B cell (primary cell): ENCODE data around the gene KIDINS220. TPM values are rescaled to one million over a fixed set of nuclear protein-coding genes. Genes with fewer than 3 reads are reported as not detected.

Source experiments
- ATAC-seq: fragments of 200-7000 bp; cut with Tn5 transposase; one replicate; pipeline ENCODE4 v1.10.0; 2021; ENCODE audit warnings: low read depth, mild to moderate bottlenecking, moderate number of reproducible peaks, moderate library complexity
- CTCF ChIA-PET: fragments of 350-600 bp; sonication (Branson Sonifier 250); formaldehyde crosslinking; loops from one replicate; lab custom pipeline; 2021; ENCODE audit warnings: antibody characterized with exemption, inconsistent platforms; lab: Charles Lee
- POLR2A ChIA-PET: fragments of 350-600 bp; sonication (Branson Sonifier 250); formaldehyde crosslinking; loops from one replicate; lab custom pipeline; 2021; ENCODE audit warnings: antibody characterized with exemption; lab: Charles Lee
- DNase-seq: peaks from one replicate; pipeline ENCODE4 v3.0.0; 2013
- H2AFZ ChIP-seq: 2 replicates; pipeline ENCODE4 v1.6.1; 2012; ENCODE audit warnings: mild to moderate bottlenecking, low read depth, low read length; ENCODE audit not compliant: insufficient read depth, poor library complexity, severe bottlenecking
- H3K27ac ChIP-seq, 2 donors: 1 replicate in 1 of 2; 2 replicates in 1 of 2; pipeline ENCODE4 v1.5.1; 2012 to 2013; ENCODE audit warnings: low read length in 2 of 2, mild to moderate bottlenecking in 2 of 2, moderate library complexity in 1 of 2
- H3K27me3 ChIP-seq, 4 experiments: fragments of 200-600 bp in 1 of 4; sonication (generic) in 1 of 4; replicated peaks in 1 of 4; 1 replicate in 2 of 4; 2 replicates in 2 of 4; pipeline versions ENCODE4 v1.6.1 to v1.7.0; 2013 to 2016; ENCODE audit warnings: low read length in 3 of 4, mild to moderate bottlenecking in 2 of 4, mixed read lengths in 1 of 4, moderate library complexity in 1 of 4; ENCODE audit not compliant: insufficient read depth in 4 of 4, control insufficient read depth in 3 of 4; ENCODE audit errors: control extremely low read depth in 1 of 4
- H3K36me3 ChIP-seq, 2 experiments: replicated peaks in 1 of 2; 1 replicate in 1 of 2; 2 replicates in 1 of 2; pipeline versions ENCODE4 v1.6.1 to v1.7.1; 2013; ENCODE audit warnings: low read length in 1 of 2; ENCODE audit not compliant: insufficient read depth in 2 of 2, control insufficient read depth in 1 of 2; ENCODE audit errors: control extremely low read depth in 1 of 2, extremely low read depth in 1 of 2
- H3K4me1 ChIP-seq, 2 donors: fragments of 200-600 bp in 1 of 2; sonication (generic) in 1 of 2; 1 replicate in 1 of 2; 2 replicates in 1 of 2; pipeline versions ENCODE4 v1.5.1 to v1.6.1; 2013 to 2017; ENCODE audit warnings: low read length in 2 of 2; ENCODE audit not compliant: control insufficient read depth in 2 of 2, insufficient read depth in 2 of 2
- H3K4me2 ChIP-seq: replicated peaks from 2 replicates; pipeline ENCODE3; 2012; ENCODE audit warnings: mild to moderate bottlenecking, low read depth, low read length; ENCODE audit not compliant: poor library complexity, severe bottlenecking
- H3K4me3 ChIP-seq, 5 experiments: fragments of 200-600 bp in 1 of 5; sonication (generic) in 1 of 5; 1 replicate in 3 of 5; 2 replicates in 2 of 5; pipeline versions ENCODE4 v1.5.1 to v1.7.0; 2011 to 2016; ENCODE audit warnings: low read length in 4 of 5, mild to moderate bottlenecking in 4 of 5, low read depth in 2 of 5, control low read depth in 1 of 5, moderate library complexity in 1 of 5; ENCODE audit not compliant: insufficient read depth in 1 of 5; ENCODE audit errors: control extremely low read depth in 1 of 5, extremely low read depth in 1 of 5
- H3K79me2 ChIP-seq: fragments of 200-600 bp; sonication (generic); one replicate; pipeline ENCODE4 v1.6.0; 2016; ENCODE audit warnings: low read length; ENCODE audit not compliant: control insufficient read depth, insufficient read depth
- H3K9ac ChIP-seq: fragments of 200-600 bp; sonication (generic); 2 replicates; pipeline ENCODE4 v1.6.1; 2017; ENCODE audit warnings: mild to moderate bottlenecking, low read length, moderate library complexity
- H3K9me3 ChIP-seq, 3 donors: one replicate each; pipeline versions ENCODE4 v1.6.1 to v1.7.1; 2013; ENCODE audit warnings: low read length in 2 of 3; ENCODE audit not compliant: control insufficient read depth in 2 of 3, insufficient read depth in 1 of 3; ENCODE audit errors: control extremely low read depth in 1 of 3
- H4K20me1 ChIP-seq: 2 replicates; pipeline ENCODE4 v1.6.0; 2012; ENCODE audit warnings: mild to moderate bottlenecking, low read length; ENCODE audit not compliant: insufficient read depth, control insufficient read depth, poor library complexity, severe bottlenecking
- H3K27ac Mint-ChIP-seq: one replicate; pipeline ENCODE4 v1.8.0; 2021; ENCODE audit warnings: mixed read lengths
- H3K27me3 Mint-ChIP-seq: one replicate; pipeline ENCODE4 v1.8.0; 2021; ENCODE audit warnings: mixed read lengths
- H3K4me1 Mint-ChIP-seq: one replicate; pipeline ENCODE4 v1.8.0; 2021; ENCODE audit warnings: mixed read lengths
- H3K4me3 Mint-ChIP-seq: one replicate; pipeline ENCODE4 v1.8.0; 2021; ENCODE audit warnings: mixed read lengths
- H3K9me3 Mint-ChIP-seq: one replicate; pipeline ENCODE4 v1.8.0; 2022; ENCODE audit warnings: mixed read lengths; ENCODE audit not compliant: insufficient read depth
- EZH2 ChIP-seq: IDR thresholded peaks from 2 replicates; pipeline ENCODE4 v1.6.1; 2012; ENCODE audit warnings: borderline replicate concordance, low read depth, mild to moderate bottlenecking, moderate library complexity, low read length; ENCODE audit not compliant: insufficient read depth, poor library complexity, severe bottlenecking
- WGBS: methylation state at CpG from one replicate; pipeline ENCODE4 v1.1.5; 2013; ENCODE audit warnings: missing lambda C conversion rate; ENCODE audit not compliant: insufficient coverage; 5-methylcytosine and 5-hydroxymethylcytosine counted together
- intact Hi-C: fragments of 100-400 bp; cut with micrococcal nuclease; formaldehyde crosslinking; loops from one replicate; pipeline ENCODE4 v1.10.0; 2022
- polyA plus RNA-seq: library from polyadenylated mRNA; depleted of rRNA; stranded (reverse); fragments of >200 nt; gene quantifications from 2 replicates; pipeline ENCODE4 v1.2.3, GENCODE V29; 2012
- total RNA-seq, 2 donors: library from RNA; stranded (reverse); fragments of 120-200 nt in 1 of 2; gene quantifications; 1 replicate in 1 of 2; 2 replicates in 1 of 2; pipeline versions ENCODE4 v1.2.3 to v1.2.4, GENCODE V29; 2013 to 2022
- TF ChIP-seq, protein P1 (sequence below): fragments of 200-600 bp; IDR thresholded peaks from one replicate; pipeline ENCODE4 v1.8.0; 2022; ENCODE audit warnings: antibody characterized with exemption, mild to moderate bottlenecking

Gene KIDINS220
- total and polyA plus RNA-seq, 2 donors (not counting 1 experiment from before 2014, with no cell fraction given) = 12.5 to 36.6 TPM

DNA sequence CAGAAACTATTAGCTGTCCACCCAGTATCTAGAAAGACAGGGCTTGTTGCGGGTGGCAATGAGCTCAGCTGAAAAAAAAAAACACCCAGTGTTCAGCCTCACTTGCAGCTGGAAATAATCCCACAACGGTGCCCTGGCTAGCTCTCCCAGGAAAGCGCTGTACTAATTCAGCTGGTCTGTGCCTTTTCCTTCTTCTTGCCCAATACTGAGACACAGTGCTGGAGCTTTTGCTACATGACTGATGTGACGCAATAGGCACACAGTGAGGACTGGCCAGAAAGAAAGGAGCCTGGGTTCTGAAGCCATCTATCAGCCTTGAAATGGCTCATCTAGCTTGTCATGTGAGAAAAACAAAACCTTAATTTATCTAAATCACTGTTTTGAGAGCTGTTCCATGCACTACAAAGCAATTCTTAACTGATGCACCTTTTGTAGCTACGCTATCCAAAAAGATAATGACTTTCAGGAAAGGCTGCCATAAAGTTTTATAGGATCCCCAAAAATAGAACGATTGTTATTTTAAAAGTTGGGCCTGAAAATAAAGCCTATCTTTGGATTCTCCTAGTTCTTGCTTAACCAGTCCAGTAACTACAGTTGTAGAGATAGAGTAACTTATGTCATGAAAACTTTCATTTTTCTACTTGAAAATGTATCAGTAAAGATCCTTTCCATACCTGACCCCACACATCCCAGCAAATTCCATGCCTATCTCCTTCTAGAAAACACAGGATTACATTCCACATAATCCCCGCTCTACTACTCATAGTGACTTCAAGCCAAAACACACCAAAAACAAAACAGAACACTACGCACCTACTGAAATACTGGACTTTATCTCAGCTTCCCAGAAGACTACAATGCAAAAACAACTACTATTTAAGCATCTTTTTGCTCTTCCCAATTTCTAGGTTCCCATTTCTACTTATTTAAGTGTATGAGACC is 15.9 kb downstream of the KIDINS220 start:
- H3K4me1 Mint-ChIP-seq = no peaks in the 10 kb centered on the region
- Histone ChIP-seq H3K4me3 (no peak overlapping the region), H3K27ac (no peak overlapping the region), H3K9me3 (no peaks in the 10 kb centered on the region), H3K4me2 (no peak overlapping the region), H2AFZ (no peak overlapping the region), H3K9ac (no peak overlapping the region), H3K36me3 (peaks cover 11 to 25% of the 10 kb centered on the region in 2 experiments), H3K4me1 (no peaks in the 10 kb centered on the region), H3K79me2 (no peaks in the 10 kb centered on the region), H3K27me3 (no peaks in the 10 kb centered on the region), H4K20me1 (no peaks in the 10 kb centered on the region)
- no peak overlapping the region for H3K4me3 Mint-ChIP-seq
- H3K27me3 Mint-ChIP-seq = no peaks in the 10 kb centered on the region
- no peak for TF ChIP-seq EZH2
- TF ChIP-seq, protein P1, sequence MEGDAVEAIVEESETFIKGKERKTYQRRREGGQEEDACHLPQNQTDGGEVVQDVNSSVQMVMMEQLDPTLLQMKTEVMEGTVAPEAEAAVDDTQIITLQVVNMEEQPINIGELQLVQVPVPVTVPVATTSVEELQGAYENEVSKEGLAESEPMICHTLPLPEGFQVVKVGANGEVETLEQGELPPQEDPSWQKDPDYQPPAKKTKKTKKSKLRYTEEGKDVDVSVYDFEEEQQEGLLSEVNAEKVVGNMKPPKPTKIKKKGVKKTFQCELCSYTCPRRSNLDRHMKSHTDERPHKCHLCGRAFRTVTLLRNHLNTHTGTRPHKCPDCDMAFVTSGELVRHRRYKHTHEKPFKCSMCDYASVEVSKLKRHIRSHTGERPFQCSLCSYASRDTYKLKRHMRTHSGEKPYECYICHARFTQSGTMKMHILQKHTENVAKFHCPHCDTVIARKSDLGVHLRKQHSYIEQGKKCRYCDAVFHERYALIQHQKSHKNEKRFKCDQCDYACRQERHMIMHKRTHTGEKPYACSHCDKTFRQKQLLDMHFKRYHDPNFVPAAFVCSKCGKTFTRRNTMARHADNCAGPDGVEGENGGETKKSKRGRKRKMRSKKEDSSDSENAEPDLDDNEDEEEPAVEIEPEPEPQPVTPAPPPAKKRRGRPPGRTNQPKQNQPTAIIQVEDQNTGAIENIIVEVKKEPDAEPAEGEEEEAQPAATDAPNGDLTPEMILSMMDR = no peak
- DNase-seq (no peak), ATAC-seq (no peak)
- POLR2A ChIA-PET = no interaction called here
- CTCF ChIA-PET = no interaction called here
- no peak overlapping the region for H3K27ac Mint-ChIP-seq
- H3K9me3 Mint-ChIP-seq = no peaks in the 10 kb centered on the region
- intact Hi-C loops = no loop called here
- WGBS = 81% methylated on average over 7 of the region's 8 CpGs

DNA sequence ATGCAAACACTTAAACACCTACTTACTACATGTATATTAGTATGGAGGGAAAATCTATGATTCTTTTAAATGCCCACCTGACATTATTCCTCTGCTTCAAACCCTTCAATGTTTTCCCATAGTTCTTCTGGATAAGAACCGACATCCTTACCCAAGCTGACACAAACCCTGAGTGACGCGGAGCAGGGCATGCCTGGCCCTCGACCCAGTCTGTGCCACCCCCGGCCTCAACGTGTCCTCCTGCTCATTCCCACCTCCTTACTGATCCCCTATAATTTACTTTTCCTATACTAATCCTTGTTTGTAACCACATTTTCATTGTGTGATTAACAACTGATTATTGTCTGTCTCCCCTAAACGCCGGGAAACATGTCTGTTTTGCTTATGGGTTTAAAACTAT is 17.5 kb downstream of the KIDINS220 start:
- Mint-ChIP-seq H3K9me3 (no peaks in the 10 kb centered on the region), H3K27me3 (no peaks in the 10 kb centered on the region), H3K4me1 (no peaks in the 10 kb centered on the region), H3K4me3 (no peak overlapping the region), H3K27ac (no peak overlapping the region)
- ChIA-PET CTCF (no interaction called here), POLR2A (no interaction called here)
- Histone ChIP-seq H3K9me3 (no peaks in the 10 kb centered on the region), H3K4me3 (no peak overlapping the region), H3K9ac (no peak overlapping the region), H3K27ac (no peak overlapping the region), H3K4me2 (no peak overlapping the region), H3K36me3 (peaks cover 15 to 25% of the 10 kb centered on the region in 2 experiments), H4K20me1 (no peaks in the 10 kb centered on the region), H3K4me1 (no peaks in the 10 kb centered on the region), H3K27me3 (no peaks in the 10 kb centered on the region), H3K79me2 (no peaks in the 10 kb centered on the region), H2AFZ (no peak overlapping the region)
- TF ChIP-seq EZH2 = no peak
- TF ChIP-seq, protein P1 = no peak
- WGBS = 97% methylated on average over 6 of the region's 8 CpGs
- intact Hi-C loops = no loop called here
- ATAC-seq (no peak), DNase-seq (no peak)
